T-helper 1 cell treated with Interleukin-12 subunit alpha and Interleukin-12 subunit beta and Interleukin-4 antibody, amounts not matched to agents 30 ng/mL and 1 ng/mL, for 36 hours (primary cell): ENCODE data around the gene SLC25A21. TPM values are rescaled to one million over a fixed set of nuclear protein-coding genes. Genes with fewer than 3 reads are reported as not detected.

Source experiments
- intact Hi-C: fragments of 100-400 bp; cut with micrococcal nuclease; formaldehyde crosslinking; loops from one replicate; pipeline ENCODE4 v1.15.1; 2024
- total RNA-seq: library from RNA; stranded (reverse); gene quantifications from 2 replicates; pipeline ENCODE4 v1.2.3, GENCODE V29; 2022

SLC25A21 gene
- total RNA-seq, 1 donor from 2014 or later, result not detected

GRCh38 chr14:36773558-36773957 is 398.8 kb downstream of the SLC25A21 start:
- intact Hi-C loops, result no loop called here

GRCh38 chr14:36773136-36773540 is 399.3 kb downstream of the SLC25A21 start:
- intact Hi-C loops, result no loop called here

- intact Hi-C loops, result no loop called here
These were observed 401.3 kb downstream of the SLC25A21 start for GRCh38 chr14:36771028-36771640.

- intact Hi-C loops, result no loop called here
These were observed 403.6 kb downstream of the SLC25A21 start for GRCh38 chr14:36768638-36769337.

GRCh38 chr14:36767603-36768281 is 404.7 kb downstream of the SLC25A21 start:
- intact Hi-C loops, result no loop called here

- intact Hi-C loops, result no loop called here
These were observed 405.4 kb downstream of the SLC25A21 start for GRCh38 chr14:36766974-36767373.

- intact Hi-C loops, result no loop called here
These were observed 414.4 kb downstream of the SLC25A21 start for GRCh38 chr14:36757734-36758601.

GRCh38 chr14:36756226-36756625 is 416.2 kb downstream of the SLC25A21 start:
- intact Hi-C loops, result no loop called here

- intact Hi-C loops, result no loop called here
These were observed 416.6 kb downstream of the SLC25A21 start for GRCh38 chr14:36755756-36756155.

- intact Hi-C loops, result no loop called here
These were observed 420.5 kb downstream of the SLC25A21 start for GRCh38 chr14:36751920-36752319.

GRCh38 chr14:36751106-36751505 is 421.3 kb downstream of the SLC25A21 start:
- intact Hi-C loops, result no loop called here

GRCh38 chr14:36750244-36750643 is 422.2 kb downstream of the SLC25A21 start:
- intact Hi-C loops, result no loop called here

GRCh38 chr14:36748610-36749213 is 423.7 kb downstream of the SLC25A21 start:
- intact Hi-C loops, result no loop called here

- intact Hi-C loops, result no loop called here
These were observed 424.8 kb downstream of the SLC25A21 start for GRCh38 chr14:36747411-36748184.

GRCh38 chr14:36746872-36747271 is 425.5 kb downstream of the SLC25A21 start:
- intact Hi-C loops, result no loop called here

- intact Hi-C loops, result no loop called here
These were observed 430.5 kb downstream of the SLC25A21 start for GRCh38 chr14:36741858-36742257.

GRCh38 chr14:36738269-36738668 is 434.1 kb downstream of the SLC25A21 start:
- intact Hi-C loops, result no loop called here

GRCh38 chr14:36726128-36726527 is 446.3 kb downstream of the SLC25A21 start:
- intact Hi-C loops, result no loop called here

GRCh38 chr14:36724162-36724561 is 448.2 kb downstream of the SLC25A21 start:
- intact Hi-C loops, result no loop called here

GRCh38 chr14:36723530-36723929 is 448.9 kb downstream of the SLC25A21 start:
- intact Hi-C loops, result no loop called here
